Measurements from ENCODE around the gene ZNF546.

- TF ChIP-seq POLR2AphosphoS5 (IDR thresholded peaks at IDR 0.05; ENCODE audit: borderline replicate concordance, low read depth, low read length) (no peak), EZH2 (IDR thresholded peaks at IDR 0.05) (no peak)
These were observed 57.8 kb downstream of the ZNF546 start for GRCh38 chr19:40054632-40055031.

Data from SK-N-MC (cell line).